Measurements from ENCODE around the gene DUSP3.

DUSP3 gene

GRCh38 chr17:43788540-43788939 lies 9.8 kb upstream of the DUSP3 start:
- Histone ChIP-seq H3K27ac (replicated peaks) (no peak overlapping the region), H3K27me3 (ENCODE audit: insufficient read depth, poor library complexity, severe bottlenecking) (no peaks in the 10 kb centered on the region), H3K4me3 (replicated peaks; ENCODE audit: insufficient read depth, low read length) (no peak overlapping the region)
- TF ChIP-seq POLR2AphosphoS5 (IDR thresholded peaks at IDR 0.05; ENCODE audit: low read depth) (no peak), SPI1 (IDR thresholded peaks at IDR 0.05; ENCODE audit: borderline replicate concordance, low read depth) (no peak), GABPA (IDR thresholded peaks at IDR 0.05; ENCODE audit: low read depth) (no peak), REST (IDR thresholded peaks at IDR 0.05; ENCODE audit: insufficient replicate concordance, low read depth) (no peak), CTCF (IDR thresholded peaks at IDR 0.05; ENCODE audit: insufficient read depth, low read length) (no peak)
- no peak for DNase-seq (ENCODE audit: low read depth in 1 of 2, low spot score in 1 of 2)

DNA sequence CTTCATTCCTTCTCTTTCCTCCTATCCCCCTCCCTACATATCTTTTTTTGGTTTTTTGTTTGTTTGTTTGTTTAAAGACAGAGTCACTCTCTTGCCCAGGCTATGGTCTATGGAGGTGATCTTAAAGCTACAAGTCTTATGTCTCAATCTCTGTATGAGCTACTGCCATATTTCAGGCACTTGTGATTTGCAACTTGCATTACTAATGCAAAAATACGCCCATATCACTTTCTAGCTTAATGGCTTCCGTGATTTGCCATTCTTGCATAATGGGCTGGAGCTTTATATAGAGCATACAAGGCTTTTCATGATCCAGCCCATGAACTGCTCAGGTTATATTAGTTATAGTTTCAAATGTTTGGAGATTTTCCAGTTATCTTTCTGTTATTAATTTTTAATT lies 9.0 kb upstream of the DUSP3 start:
- Histone ChIP-seq H3K4me3 (replicated peaks; ENCODE audit: insufficient read depth, low read length) (no peak overlapping the region), H3K27me3 (ENCODE audit: insufficient read depth, poor library complexity, severe bottlenecking) (no peaks in the 10 kb centered on the region), H3K27ac (replicated peaks) (no peak overlapping the region)
- no peak for DNase-seq (ENCODE audit: low read depth in 1 of 2, low spot score in 1 of 2)
- no peak for TF ChIP-seq POLR2AphosphoS5 (IDR thresholded peaks at IDR 0.05; ENCODE audit: low read depth)
- TF ChIP-seq GABPA (IDR thresholded peaks at IDR 0.05; ENCODE audit: low read depth), result no peak
- no peak for TF ChIP-seq REST (IDR thresholded peaks at IDR 0.05; ENCODE audit: insufficient replicate concordance, low read depth)
- TF ChIP-seq CTCF (IDR thresholded peaks at IDR 0.05; ENCODE audit: insufficient read depth, low read length), result no peak
- no peak for TF ChIP-seq SPI1 (IDR thresholded peaks at IDR 0.05; ENCODE audit: borderline replicate concordance, low read depth)

- Histone ChIP-seq H3K4me3 (replicated peaks; ENCODE audit: insufficient read depth, low read length) (no peak overlapping the region), H3K27ac (replicated peaks) (no peak overlapping the region), H3K27me3 (ENCODE audit: insufficient read depth, poor library complexity, severe bottlenecking) (no peaks in the 10 kb centered on the region)
- TF ChIP-seq POLR2AphosphoS5 (IDR thresholded peaks at IDR 0.05; ENCODE audit: low read depth) (no peak), GABPA (IDR thresholded peaks at IDR 0.05; ENCODE audit: low read depth) (no peak), SPI1 (IDR thresholded peaks at IDR 0.05; ENCODE audit: borderline replicate concordance, low read depth) (no peak), CTCF (IDR thresholded peaks at IDR 0.05; ENCODE audit: insufficient read depth, low read length) (no peak), REST (IDR thresholded peaks at IDR 0.05; ENCODE audit: insufficient replicate concordance, low read depth) (no peak)
- DNase-seq (ENCODE audit: low read depth in 1 of 2, low spot score in 1 of 2), result no peak
Measured at GRCh38 chr17:43784628-43785101, 5.9 kb upstream of the DUSP3 start.

All from HL-60 (cell line).